ENCODE measurements around the gene C10orf95.

Gene C10orf95

GRCh38 chr10:102462512-102463054 lies 11.2 kb upstream of the C10orf95 start:
- Histone ChIP-seq H3K27me3 (ENCODE audit: insufficient read depth, low read length, poor library complexity, severe bottlenecking) (no peaks in the 10 kb centered on the region), H4K20me1 (ENCODE audit: insufficient read depth, low read length, poor library complexity, severe bottlenecking) (no peaks in the 10 kb centered on the region), H3K79me2 (ENCODE audit: insufficient read depth, low read length) (no peaks in the 10 kb centered on the region), H3K4me2 (ENCODE audit: low read depth, low read length, poor library complexity, severe bottlenecking) (peak overlapping the region; percentile 98), H3K9me3 (ENCODE audit: insufficient read depth, low read depth, low read length) (no peaks in the 10 kb centered on the region), H3K4me3 (ENCODE audit: low read length, poor library complexity, severe bottlenecking) (no peak overlapping the region), H3K9me2 (replicated peaks; ENCODE audit: low read depth, low read length) (no peaks in the 10 kb centered on the region), H3K36me3 (ENCODE audit: insufficient read depth, low read length) (no peaks in the 10 kb centered on the region), H3F3A (ENCODE audit: low read depth) (no peaks in the 10 kb centered on the region), H3K9ac (ENCODE audit: low read depth, low read length, poor library complexity, severe bottlenecking) (no peak overlapping the region), H3K4me1 (ENCODE audit: insufficient read depth, low read length, poor library complexity, severe bottlenecking) (peaks cover 16% of the 10 kb centered on the region), H2AFZ (ENCODE audit: low read length) (no peak overlapping the region)
- TF ChIP-seq EZH2phosphoT487 (IDR thresholded peaks at IDR 0.05; ENCODE audit: borderline replicate concordance): no peak
- TF ChIP-seq, protein P1, sequence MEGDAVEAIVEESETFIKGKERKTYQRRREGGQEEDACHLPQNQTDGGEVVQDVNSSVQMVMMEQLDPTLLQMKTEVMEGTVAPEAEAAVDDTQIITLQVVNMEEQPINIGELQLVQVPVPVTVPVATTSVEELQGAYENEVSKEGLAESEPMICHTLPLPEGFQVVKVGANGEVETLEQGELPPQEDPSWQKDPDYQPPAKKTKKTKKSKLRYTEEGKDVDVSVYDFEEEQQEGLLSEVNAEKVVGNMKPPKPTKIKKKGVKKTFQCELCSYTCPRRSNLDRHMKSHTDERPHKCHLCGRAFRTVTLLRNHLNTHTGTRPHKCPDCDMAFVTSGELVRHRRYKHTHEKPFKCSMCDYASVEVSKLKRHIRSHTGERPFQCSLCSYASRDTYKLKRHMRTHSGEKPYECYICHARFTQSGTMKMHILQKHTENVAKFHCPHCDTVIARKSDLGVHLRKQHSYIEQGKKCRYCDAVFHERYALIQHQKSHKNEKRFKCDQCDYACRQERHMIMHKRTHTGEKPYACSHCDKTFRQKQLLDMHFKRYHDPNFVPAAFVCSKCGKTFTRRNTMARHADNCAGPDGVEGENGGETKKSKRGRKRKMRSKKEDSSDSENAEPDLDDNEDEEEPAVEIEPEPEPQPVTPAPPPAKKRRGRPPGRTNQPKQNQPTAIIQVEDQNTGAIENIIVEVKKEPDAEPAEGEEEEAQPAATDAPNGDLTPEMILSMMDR (conservative IDR thresholded peaks at IDR 0.05; ENCODE audit: low read length): no peak

GRCh38 chr10:102461187-102462054 lies 10.1 kb upstream of the C10orf95 start:
- Histone ChIP-seq H3K9me2 (replicated peaks; ENCODE audit: low read depth, low read length) (no peaks in the 10 kb centered on the region), H2AFZ (ENCODE audit: low read length) (peak overlapping the region; percentile 99)
- TF ChIP-seq, protein P1 (conservative IDR thresholded peaks at IDR 0.05; ENCODE audit: low read length): no peak
- no peak for TF ChIP-seq EZH2phosphoT487 (IDR thresholded peaks at IDR 0.05; ENCODE audit: borderline replicate concordance)

GRCh38 chr10:102460836-102461186 lies 9.5 kb upstream of the C10orf95 start:
- Histone ChIP-seq H3K36me3 (ENCODE audit: insufficient read depth, low read length) (no peaks in the 10 kb centered on the region; the same call in 1 of the 2 replicates), H3F3A (ENCODE audit: low read depth) (no peaks in the 10 kb centered on the region), H3K4me2 (ENCODE audit: low read depth, low read length, poor library complexity, severe bottlenecking) (peak overlapping the region; percentile 98), H4K20me1 (ENCODE audit: insufficient read depth, low read length, poor library complexity, severe bottlenecking) (no peaks in the 10 kb centered on the region), H3K27me3 (ENCODE audit: insufficient read depth, low read length, poor library complexity, severe bottlenecking) (no peaks in the 10 kb centered on the region), H3K79me2 (ENCODE audit: insufficient read depth, low read length) (no peaks in the 10 kb centered on the region), H3K4me1 (ENCODE audit: insufficient read depth, low read length, poor library complexity, severe bottlenecking) (peaks cover 16% of the 10 kb centered on the region), H3K4me3 (ENCODE audit: low read length, poor library complexity, severe bottlenecking) (peak overlapping the region; percentile 87), H2AFZ (ENCODE audit: low read length) (peak overlapping the region; percentile 99), H3K9me3 (ENCODE audit: insufficient read depth, low read depth, low read length) (no peaks in the 10 kb centered on the region), H3K9me2 (replicated peaks; ENCODE audit: low read depth, low read length) (no peaks in the 10 kb centered on the region), H3K9ac (ENCODE audit: low read depth, low read length, poor library complexity, severe bottlenecking) (peak overlapping the region; percentile 69)
- TF ChIP-seq, protein P1 (conservative IDR thresholded peaks at IDR 0.05; ENCODE audit: low read length): no peak
- no peak for TF ChIP-seq EZH2phosphoT487 (IDR thresholded peaks at IDR 0.05; ENCODE audit: borderline replicate concordance)

More at GRCh38 chr10:102461187-102462054, 10.1 kb upstream of the C10orf95 start:
- Histone ChIP-seq H4K20me1 (ENCODE audit: insufficient read depth, low read length, poor library complexity, severe bottlenecking) (no peaks in the 10 kb centered on the region), H3K4me1 (ENCODE audit: insufficient read depth, low read length, poor library complexity, severe bottlenecking) (peaks cover 16% of the 10 kb centered on the region), H3K9ac (ENCODE audit: low read depth, low read length, poor library complexity, severe bottlenecking) (peak overlapping the region; percentile 69), H3K4me2 (ENCODE audit: low read depth, low read length, poor library complexity, severe bottlenecking) (peak overlapping the region; percentile 98), H3K9me3 (ENCODE audit: insufficient read depth, low read depth, low read length) (no peaks in the 10 kb centered on the region), H3K4me3 (ENCODE audit: low read length, poor library complexity, severe bottlenecking) (peak overlapping the region; percentile 87), H3F3A (ENCODE audit: low read depth) (no peaks in the 10 kb centered on the region), H3K79me2 (ENCODE audit: insufficient read depth, low read length) (no peaks in the 10 kb centered on the region), H3K36me3 (ENCODE audit: insufficient read depth, low read length) (no peaks in the 10 kb centered on the region), H3K27me3 (ENCODE audit: insufficient read depth, low read length, poor library complexity, severe bottlenecking) (no peaks in the 10 kb centered on the region)
